Esophagus muscularis mucosa (tissue), 4 donors: ENCODE measurements around the gene INKA1. TPM values are rescaled to one million over a fixed set of nuclear protein-coding genes. Genes with fewer than 3 reads are reported as not detected.
A peak's percentile ranks its signal among the peaks of the same experiment; 100 is the strongest.

Experiments
- DNase-seq: peaks from one replicate; pipeline ENCODE4 v3.0.0-alpha.2; 2017; ENCODE audit errors: extremely low spot score
- H3K27ac ChIP-seq, 4 donors: fragments of 200-600 bp; sonication (generic); replicated peaks in 1 of 4; 1 replicate in 3 of 4; 2 replicates in 1 of 4; pipeline ENCODE4 v1.5.1; 2016 to 2019; ENCODE audit warnings: mild to moderate bottlenecking in 1 of 4
- H3K27me3 ChIP-seq, 4 donors: fragments of 200-600 bp; sonication (generic); one replicate each; pipeline versions ENCODE4 v1.5.1 to v1.6.0; 2016 to 2019
- H3K36me3 ChIP-seq, 4 donors: fragments of 200-600 bp; sonication (generic); one replicate each; pipeline ENCODE4 v1.5.1; 2016 to 2019
- H3K4me1 ChIP-seq, 4 donors: fragments of 200-600 bp; sonication (generic); one replicate each; pipeline ENCODE4 v1.5.1; 2016 to 2019
- H3K4me3 ChIP-seq, 4 donors: fragments of 200-600 bp; sonication (generic); 1 replicate in 2 of 4; 2 replicates in 2 of 4; pipeline ENCODE4 v1.5.1; 2016 to 2019; ENCODE audit warnings: mild to moderate bottlenecking in 4 of 4, moderate library complexity in 1 of 4
- H3K9me3 ChIP-seq, 4 donors: fragments of 200-600 bp; sonication (generic); 1 replicate in 3 of 4; 2 replicates in 1 of 4; pipeline ENCODE4 v1.5.1; 2016 to 2019
- EP300 ChIP-seq: sonication (generic); formaldehyde crosslinking; IDR thresholded peaks from one replicate; pipeline ENCODE4 v1.6.1; 2017; ENCODE audit warnings: antibody characterized with exemption
- POLR2A ChIP-seq: fragments of 450-650 bp; IDR thresholded peaks from one replicate; pipeline ENCODE4 v1.6.1; 2017; ENCODE audit warnings: antibody characterized with exemption, moderate library complexity, mild to moderate bottlenecking, low read depth
- POLR2AphosphoS5 ChIP-seq, 2 donors: sonication (generic); formaldehyde crosslinking; IDR thresholded peaks; one replicate each; pipeline ENCODE4 v1.6.1; 2017; ENCODE audit warnings: antibody characterized with exemption in 2 of 2
- WGBS: methylation state at CpG from one replicate; pipeline ENCODE4 v1.1.5; 2018; 5-methylcytosine and 5-hydroxymethylcytosine counted together
- intact Hi-C: fragments of 100-400 bp; cut with DNase I; formaldehyde crosslinking; loops from one replicate; pipeline ENCODE4 v1.15.1; 2023
- total RNA-seq, 4 donors: library from RNA; depleted of rRNA; stranded (reverse); fragments of >200 nt; gene quantifications; one replicate each; pipeline versions ENCODE4 v1.1.0 to v1.2.1, GENCODE V29; 2016
- TF ChIP-seq, protein P1 (sequence below), 3 experiments: fragments of 200-600 bp in 2 of 3; fragments of 450-650 bp in 1 of 3; sonication (generic) in 2 of 3; IDR thresholded peaks; one replicate each; pipeline ENCODE4 v1.5.1; 2017 to 2019; ENCODE audit warnings: antibody characterized with exemption in 3 of 3, mild to moderate bottlenecking in 2 of 3, moderate library complexity in 1 of 3

Gene INKA1
- total RNA-seq, 4 donors from 2014 or later = 3.3 to 5.8 (median 4.0) TPM

- WGBS = 7% methylated on average over 19 of the region's 55 CpGs
- Histone ChIP-seq H3K27ac (peak within 1 kb of the TSS; percentile 90 to 98 (median 96)), H3K36me3 (peaks cover 3 to 31% (median 15%) of the 10 kb centered on the region in 4 donors), H3K4me1 (peaks cover 34 to 51% (median 48%) of the 10 kb centered on the region in 4 donors), H3K9me3 (no peaks in the 10 kb centered on the region), H3K4me3 (peak within 1 kb of the TSS; percentile 81 to 100 (median 94)), H3K27me3 (peaks cover 0 to 3% (median 0%) of the 10 kb centered on the region in 4 donors)
- DNase-seq = peak; percentile 100
- intact Hi-C loops = loop anchor here (5.0 kb wide), 1 partner anchor 64 kb away; the partner anchor contains the start of gene GMPPB
- TF ChIP-seq, protein P1, sequence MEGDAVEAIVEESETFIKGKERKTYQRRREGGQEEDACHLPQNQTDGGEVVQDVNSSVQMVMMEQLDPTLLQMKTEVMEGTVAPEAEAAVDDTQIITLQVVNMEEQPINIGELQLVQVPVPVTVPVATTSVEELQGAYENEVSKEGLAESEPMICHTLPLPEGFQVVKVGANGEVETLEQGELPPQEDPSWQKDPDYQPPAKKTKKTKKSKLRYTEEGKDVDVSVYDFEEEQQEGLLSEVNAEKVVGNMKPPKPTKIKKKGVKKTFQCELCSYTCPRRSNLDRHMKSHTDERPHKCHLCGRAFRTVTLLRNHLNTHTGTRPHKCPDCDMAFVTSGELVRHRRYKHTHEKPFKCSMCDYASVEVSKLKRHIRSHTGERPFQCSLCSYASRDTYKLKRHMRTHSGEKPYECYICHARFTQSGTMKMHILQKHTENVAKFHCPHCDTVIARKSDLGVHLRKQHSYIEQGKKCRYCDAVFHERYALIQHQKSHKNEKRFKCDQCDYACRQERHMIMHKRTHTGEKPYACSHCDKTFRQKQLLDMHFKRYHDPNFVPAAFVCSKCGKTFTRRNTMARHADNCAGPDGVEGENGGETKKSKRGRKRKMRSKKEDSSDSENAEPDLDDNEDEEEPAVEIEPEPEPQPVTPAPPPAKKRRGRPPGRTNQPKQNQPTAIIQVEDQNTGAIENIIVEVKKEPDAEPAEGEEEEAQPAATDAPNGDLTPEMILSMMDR (IDR thresholded peaks at IDR 0.05) = no peak
- TF ChIP-seq EP300 (no peak), POLR2A (peak; percentile 49), POLR2AphosphoS5 (IDR thresholded peaks at IDR 0.05) (peak; percentile 92 to 96)
Observed at GRCh38 chr3:49786357-49787181, 16.5 kb upstream of the INKA1 start, which contains the start of gene IP6K1. TSS of gene IP6K1 (minus strand) at chr3:49786542. CDS start at chr3:49748040, 38,502 bp downstream.

GRCh38 chr3:49787182-49787464 lies 15.9 kb upstream of the INKA1 start:
- intact Hi-C loops = loop anchor here (5.0 kb wide), 1 partner anchor 65 kb away; the partner anchor contains the start of gene GMPPB
- no peak for DNase-seq
- Histone ChIP-seq H3K4me1 (peaks cover 30 to 45% (median 43%) of the 10 kb centered on the region in 4 donors), H3K27ac (peak overlapping the region; percentile 90 to 98 (median 96)), H3K27me3 (peaks cover 0 to 3% (median 0%) of the 10 kb centered on the region in 4 donors), H3K4me3 (peak overlapping the region; percentile 81 to 100 (median 94)), H3K9me3 (no peaks in the 10 kb centered on the region), H3K36me3 (peaks cover 0 to 25% (median 12%) of the 10 kb centered on the region in 4 donors)
- TF ChIP-seq POLR2AphosphoS5 (IDR thresholded peaks at IDR 0.05) (no peak), POLR2A (no peak), EP300 (no peak)
- TF ChIP-seq, protein P1 (IDR thresholded peaks at IDR 0.05) = no peak
- 77% methylated on average over 3 of the region's 3 CpGs for WGBS

DNA sequence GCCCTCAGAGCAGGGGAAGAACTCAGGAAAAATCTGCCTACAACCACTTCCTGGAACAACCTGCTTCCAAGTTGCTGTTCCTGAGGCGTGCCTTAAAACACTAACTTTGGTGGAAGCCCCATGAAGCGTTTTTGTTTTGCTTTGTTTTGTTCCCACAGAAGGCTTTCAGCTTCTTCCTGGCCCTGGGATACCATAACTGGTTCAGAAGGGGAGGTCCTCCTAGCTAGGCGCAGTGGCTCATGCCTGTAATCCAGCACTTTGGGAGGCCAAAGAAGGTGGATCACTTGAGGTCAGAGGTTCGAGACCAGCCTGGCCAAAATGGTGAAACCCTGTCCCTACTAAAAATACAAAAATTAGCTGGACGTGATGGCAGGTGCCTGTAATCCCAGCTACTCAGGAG lies 15.5 kb upstream of the INKA1 start:
- no peaks in the 10 kb centered on the region for H3K9me3 ChIP-seq
- peaks cover 0 to 3% (median 0%) of the 10 kb centered on the region in 4 donors for H3K27me3 ChIP-seq
- peak overlapping the region; percentile 90 to 98 (median 96) for H3K27ac ChIP-seq
- H3K4me1 ChIP-seq = peaks cover 27 to 41% (median 39%) of the 10 kb centered on the region in 4 donors
- 88% methylated on average over 5 of the region's 5 CpGs for WGBS
- peaks cover 0 to 21% (median 10%) of the 10 kb centered on the region in 4 donors for H3K36me3 ChIP-seq
- no peak for DNase-seq
- H3K4me3 ChIP-seq = no peak overlapping the region
- no peak for TF ChIP-seq POLR2A
- no peak for TF ChIP-seq POLR2AphosphoS5 (IDR thresholded peaks at IDR 0.05)
- TF ChIP-seq, protein P1 (IDR thresholded peaks at IDR 0.05) = no peak
- no peak for TF ChIP-seq EP300
- intact Hi-C loops = loop anchor here (5.0 kb wide), 1 partner anchor 65 kb away; the partner anchor contains the start of gene GMPPB

DNA sequence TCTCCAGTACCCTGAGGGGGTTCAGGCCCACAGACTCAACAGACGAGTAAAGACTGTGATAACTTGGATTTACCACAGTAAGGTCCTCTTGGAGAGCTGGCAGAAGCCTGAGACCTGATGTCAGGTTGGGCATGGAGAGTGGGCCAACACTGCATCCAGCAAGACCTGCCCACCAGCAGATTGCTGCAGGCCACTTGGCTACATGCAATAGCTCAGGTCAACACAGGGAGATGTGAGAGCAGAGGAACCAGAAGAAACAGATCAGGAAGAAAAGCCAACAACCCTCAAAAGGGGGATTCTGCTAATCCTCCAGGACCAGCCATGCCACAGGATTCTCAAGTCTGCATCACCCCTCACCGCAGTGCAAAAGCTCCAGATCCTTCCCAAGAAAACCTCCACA lies 15.0 kb upstream of the INKA1 start:
- no peak overlapping the region for H3K27ac ChIP-seq
- WGBS = 94% methylated on average over 2 of the region's 2 CpGs
- no peak overlapping the region for H3K4me3 ChIP-seq
- H3K27me3 ChIP-seq = peaks cover 0 to 3% (median 0%) of the 10 kb centered on the region in 4 donors
- no peaks in the 10 kb centered on the region for H3K9me3 ChIP-seq
- H3K36me3 ChIP-seq = peaks cover 0 to 18% (median 10%) of the 10 kb centered on the region in 4 donors
- no peak for DNase-seq
- H3K4me1 ChIP-seq = peaks cover 27 to 36% (median 34%) of the 10 kb centered on the region in 4 donors
- intact Hi-C loops = loop anchor here (5.0 kb wide), 1 partner anchor 66 kb away; the partner anchor contains the start of gene GMPPB
- TF ChIP-seq POLR2A (no peak), POLR2AphosphoS5 (IDR thresholded peaks at IDR 0.05) (no peak), EP300 (no peak)
- TF ChIP-seq, protein P1 (IDR thresholded peaks at IDR 0.05) = no peak
